GM21360 (cell line): Measurements from ENCODE around the gene NT5C3A.
"Not testable (repeated sequence)": the region's sequence is repeated elsewhere in the genome, so short reads cannot be mapped to it uniquely, and the experiment has no call there.

ENCODE experiments used
- ATAC-seq: cut with Tn5 transposase; IDR thresholded peaks from one replicate; pipeline ENCODE4 v1.9.1; 2021; ENCODE audit warnings: mild to moderate bottlenecking, moderate library complexity; ENCODE audit not compliant: unreplicated experiment

The NT5C3A gene

GRCh38 chr7:33043501-33044400 is 18.8 kb downstream of the NT5C3A start:
- no peak for ATAC-seq

- ATAC-seq: no peak
Measured at GRCh38 chr7:33041631-33042428, 20.7 kb downstream of the NT5C3A start.

GRCh38 chr7:33040803-33041516 is 21.6 kb downstream of the NT5C3A start:
- peak; percentile 87 for ATAC-seq

- ATAC-seq: no peak
Measured at GRCh38 chr7:33039903-33040292, 22.7 kb downstream of the NT5C3A start.

GRCh38 chr7:33039257-33039902 is 23.2 kb downstream of the NT5C3A start:
- ATAC-seq: no peak

- ATAC-seq: no peak
Measured at GRCh38 chr7:33038639-33039038, 23.9 kb downstream of the NT5C3A start.

GRCh38 chr7:33035776-33036175 is 26.8 kb downstream of the NT5C3A start:
- no peak for ATAC-seq

GRCh38 chr7:33024189-33024757 is 38.3 kb downstream of the NT5C3A start:
- ATAC-seq: no peak

GRCh38 chr7:33012364-33012763 is 50.2 kb downstream of the NT5C3A start:
- no peak for ATAC-seq

GRCh38 chr7:33009734-33010133 is 52.8 kb downstream of the NT5C3A start:
- no peak for ATAC-seq

- ATAC-seq: not testable (repeated sequence)
Measured at GRCh38 chr7:33005690-33006089, 56.9 kb downstream of the NT5C3A start.

- ATAC-seq: not testable (repeated sequence)
Measured at GRCh38 chr7:33005193-33005592, 57.4 kb downstream of the NT5C3A start.

GRCh38 chr7:33004104-33004616 is 58.4 kb downstream of the NT5C3A start:
- not testable (repeated sequence) for ATAC-seq

- ATAC-seq: not testable (repeated sequence)
Measured at GRCh38 chr7:33003111-33003510, 59.5 kb downstream of the NT5C3A start.

GRCh38 chr7:32999380-32999779 is 63.2 kb downstream of the NT5C3A start:
- not testable (repeated sequence) for ATAC-seq

- ATAC-seq: not testable (repeated sequence)
Measured at GRCh38 chr7:32998361-32999171, 64.0 kb downstream of the NT5C3A start.

GRCh38 chr7:32997956-32998355 is 64.6 kb downstream of the NT5C3A start:
- not testable (repeated sequence) for ATAC-seq

GRCh38 chr7:32992750-32993149 is 69.8 kb downstream of the NT5C3A start:
- ATAC-seq: not testable (repeated sequence)
